IPS DF 6.9 (cell line): ENCODE measurements around the gene TFEC.
"Not testable (repeated sequence)": the region's sequence is repeated elsewhere in the genome, so short reads cannot be mapped to it uniquely, and the experiment has no call there.

Experiments used
- DNase-seq: peaks from one replicate; pipeline ENCODE4 v3.0.0-alpha.2; 2013; ENCODE audit warnings: low read depth, low spot score
- H3K27ac ChIP-seq: one replicate; pipeline ENCODE4 v1.5.1; 2013; ENCODE audit warnings: low read length, control low read depth
- H3K27me3 ChIP-seq: 2 replicates; pipeline ENCODE4 v1.6.1; 2013; ENCODE audit warnings: mild to moderate bottlenecking, low read length; ENCODE audit not compliant: control insufficient read depth, insufficient read depth
- H3K36me3 ChIP-seq: 2 replicates; pipeline ENCODE4 v1.6.1; 2013; ENCODE audit warnings: low read length; ENCODE audit not compliant: control insufficient read depth, insufficient read depth
- H3K4me1 ChIP-seq: 2 replicates; pipeline ENCODE4 v1.6.1; 2013; ENCODE audit warnings: low read length; ENCODE audit not compliant: control insufficient read depth, insufficient read depth
- H3K4me3 ChIP-seq: 2 replicates; pipeline ENCODE4 v1.5.1; 2013; ENCODE audit warnings: mild to moderate bottlenecking, low read length
- H3K9me3 ChIP-seq: 2 replicates; pipeline ENCODE4 v1.6.1; 2013; ENCODE audit warnings: low read length, inconsistent platforms; ENCODE audit not compliant: control insufficient read depth, insufficient read depth
- WGBS: extraction: QIAGEN DNeasy Blood & Tissue Kit; methylation state at CpG from one replicate; pipeline ENCODE4 v1.1.7; 2013; ENCODE audit warnings: mixed read lengths, missing lambda C conversion rate; ENCODE audit not compliant: insufficient read length, insufficient coverage; 5-methylcytosine and 5-hydroxymethylcytosine counted together

Gene TFEC

GRCh38 chr7:115930184-115930583 lies 100.4 kb downstream of the TFEC start:
- not testable (repeated sequence) for H3K27ac ChIP-seq, H3K27me3 ChIP-seq, H3K4me1 ChIP-seq, H3K4me3 ChIP-seq, H3K36me3 ChIP-seq, H3K9me3 ChIP-seq, DNase-seq
- no CpG with 5 or more reads among the region's 4 CpGs for WGBS

GRCh38 chr7:115929736-115930135 lies 100.8 kb downstream of the TFEC start:
- not testable (repeated sequence) for H3K27me3 ChIP-seq, H3K4me3 ChIP-seq, H3K27ac ChIP-seq, H3K9me3 ChIP-seq, H3K36me3 ChIP-seq, DNase-seq, H3K4me1 ChIP-seq
- WGBS, result no CpG with 5 or more reads among the region's 3 CpGs

GRCh38 chr7:115924411-115924810 lies 106.2 kb downstream of the TFEC start:
- Histone ChIP-seq H3K4me3 (no peak overlapping the region), H3K4me1 (no peaks in the 10 kb centered on the region), H3K36me3 (no peaks in the 10 kb centered on the region), H3K27me3 (no peaks in the 10 kb centered on the region), H3K27ac (no peak overlapping the region), H3K9me3 (no peaks in the 10 kb centered on the region)
- DNase-seq, result no peak
- no CpG with 5 or more reads among the region's 2 CpGs for WGBS

- Histone ChIP-seq H3K4me3 (no peak overlapping the region), H3K27ac (no peak overlapping the region), H3K9me3 (no peaks in the 10 kb centered on the region), H3K27me3 (no peaks in the 10 kb centered on the region), H3K4me1 (no peaks in the 10 kb centered on the region), H3K36me3 (no peaks in the 10 kb centered on the region)
- no CpG with 5 or more reads among the region's 1 CpG for WGBS
- no peak for DNase-seq
Measured at GRCh38 chr7:115920367-115920766, 110.2 kb downstream of the TFEC start.

GRCh38 chr7:115914951-115915350 lies 115.6 kb downstream of the TFEC start:
- H3K27ac ChIP-seq, result no peak overlapping the region
- H3K36me3 ChIP-seq, result no peaks in the 10 kb centered on the region
- WGBS, result no CpG with 5 or more reads among the region's 1 CpG
- H3K4me1 ChIP-seq, result no peaks in the 10 kb centered on the region; the same call in 1 of the 2 replicates
- no peak overlapping the region for H3K4me3 ChIP-seq
- no peak for DNase-seq
- no peaks in the 10 kb centered on the region for H3K27me3 ChIP-seq
- no peaks in the 10 kb centered on the region for H3K9me3 ChIP-seq

- Histone ChIP-seq H3K36me3 (no peaks in the 10 kb centered on the region), H3K27ac (no peak overlapping the region), H3K4me3 (no peak overlapping the region), H3K9me3 (no peaks in the 10 kb centered on the region), H3K27me3 (no peaks in the 10 kb centered on the region), H3K4me1 (no peaks in the 10 kb centered on the region; the same call in 1 of the 2 replicates)
- WGBS, result no CpG with 5 or more reads among the region's 3 CpGs
- no peak for DNase-seq
Measured at GRCh38 chr7:115911465-115911864, 119.1 kb downstream of the TFEC start.

GRCh38 chr7:115910541-115911164 lies 119.9 kb downstream of the TFEC start:
- no peaks in the 10 kb centered on the region for H3K9me3 ChIP-seq
- DNase-seq, result peak; percentile 5
- WGBS, result no CpG with 5 or more reads among the region's 5 CpGs

GRCh38 chr7:115906731-115907130 lies 123.8 kb downstream of the TFEC start:
- no peaks in the 10 kb centered on the region for H3K36me3 ChIP-seq
- no peaks in the 10 kb centered on the region for H3K9me3 ChIP-seq
- WGBS, result no CpG with 5 or more reads among the region's 1 CpG
- H3K4me1 ChIP-seq, result no peaks in the 10 kb centered on the region; the same call in 1 of the 2 replicates
- H3K27me3 ChIP-seq, result no peaks in the 10 kb centered on the region
- no peak overlapping the region for H3K4me3 ChIP-seq
- no peak for DNase-seq
- no peak overlapping the region for H3K27ac ChIP-seq

More at GRCh38 chr7:115910541-115911164, 119.9 kb downstream of the TFEC start:
- no peaks in the 10 kb centered on the region for H3K27me3 ChIP-seq
- H3K36me3 ChIP-seq, result no peaks in the 10 kb centered on the region
- no peak overlapping the region for H3K4me3 ChIP-seq
- no peaks in the 10 kb centered on the region; the same call in 1 of the 2 replicates for H3K4me1 ChIP-seq
- H3K27ac ChIP-seq, result no peak overlapping the region

GRCh38 chr7:115889669-115889984 lies 140.9 kb downstream of the TFEC start:
- DNase-seq, result no peak
- no peaks in the 10 kb centered on the region for H3K36me3 ChIP-seq
- WGBS, result no CpG with 5 or more reads among the region's 3 CpGs
- H3K9me3 ChIP-seq, result no peaks in the 10 kb centered on the region
- H3K27ac ChIP-seq, result no peak overlapping the region
- H3K4me1 ChIP-seq, result no peaks in the 10 kb centered on the region
- H3K27me3 ChIP-seq, result no peaks in the 10 kb centered on the region
- H3K4me3 ChIP-seq, result no peak overlapping the region

GRCh38 chr7:115888981-115889668 lies 141.4 kb downstream of the TFEC start:
- H3K27me3 ChIP-seq, result no peaks in the 10 kb centered on the region
- H3K27ac ChIP-seq, result no peak overlapping the region
- no CpG with 5 or more reads among the region's 11 CpGs for WGBS
- no peak for DNase-seq
- no peaks in the 10 kb centered on the region for H3K4me1 ChIP-seq
- H3K36me3 ChIP-seq, result no peaks in the 10 kb centered on the region
- no peaks in the 10 kb centered on the region for H3K9me3 ChIP-seq
- H3K4me3 ChIP-seq, result no peak overlapping the region

- no CpG with 5 or more reads among the region's 2 CpGs for WGBS
- Histone ChIP-seq H3K36me3 (no peaks in the 10 kb centered on the region), H3K27ac (no peak overlapping the region), H3K4me3 (no peak overlapping the region), H3K4me1 (no peaks in the 10 kb centered on the region), H3K27me3 (no peaks in the 10 kb centered on the region), H3K9me3 (no peaks in the 10 kb centered on the region)
- no peak for DNase-seq
Measured at GRCh38 chr7:115885550-115885949, 145.0 kb downstream of the TFEC start.
